ENCODE data around the gene LAMTOR4.
"Not testable (repeated sequence)": the region's sequence is repeated elsewhere in the genome, so short reads cannot be mapped to it uniquely, and the experiment has no call there.

Gene LAMTOR4

GRCh38 chr7:100122568-100122967 is 26.1 kb upstream of the LAMTOR4 start:
- no peak for DNase-seq (ENCODE audit: low read depth in 2 of 2)

GRCh38 chr7:100124301-100125230 is 24.2 kb upstream of the LAMTOR4 start:
- no peak for DNase-seq (ENCODE audit: low read depth in 2 of 2)

DNA sequence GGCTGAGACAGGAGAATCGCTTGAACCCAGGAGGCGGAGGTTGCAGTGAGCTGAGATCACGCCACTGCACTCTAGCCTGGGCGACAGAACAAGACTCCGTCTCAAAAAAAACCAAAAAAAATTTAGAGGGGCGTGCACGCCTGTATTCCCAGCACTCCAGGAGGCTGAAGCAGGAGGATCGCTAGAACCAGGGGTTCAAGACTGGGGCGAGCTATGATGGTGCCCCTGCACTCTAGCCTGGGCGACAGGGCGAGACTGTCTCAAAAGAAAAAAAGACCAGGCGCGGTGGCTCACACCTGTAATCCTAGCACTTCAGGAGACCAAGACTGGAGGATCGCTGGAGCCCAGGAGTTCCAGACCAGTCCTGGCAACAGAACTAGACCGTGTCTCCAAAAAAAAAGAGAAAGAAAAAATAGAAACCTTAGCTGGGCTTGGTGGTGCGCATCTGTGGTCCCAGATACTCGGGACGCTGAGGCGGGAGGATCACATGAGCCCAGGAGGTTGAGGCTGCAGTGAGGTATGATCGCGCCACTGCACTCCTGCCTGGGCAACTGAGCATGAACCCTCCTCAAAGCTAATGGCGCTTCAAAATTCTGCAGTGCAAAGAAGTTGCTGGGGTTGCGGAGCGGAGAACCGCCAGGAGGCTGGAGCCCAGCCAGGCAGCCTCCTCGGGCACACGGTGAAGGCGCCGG is 22.3 kb upstream of the LAMTOR4 start:
- DNase-seq (ENCODE audit: low read depth in 2 of 2): no peak

GRCh38 chr7:100126931-100127865 is 21.5 kb upstream of the LAMTOR4 start, which contains the start of gene MBLAC1:
Gene MBLAC1 (plus strand): TSS chr7:100126967. CDS start chr7:100127396, 429 bp downstream.
- DNase-seq (ENCODE audit: low read depth in 2 of 2): peak; percentile 83 to 91

- DNase-seq (ENCODE audit: low read depth in 2 of 2): no peak
Observed at GRCh38 chr7:100127866-100128636, 20.7 kb upstream of the LAMTOR4 start.

DNA sequence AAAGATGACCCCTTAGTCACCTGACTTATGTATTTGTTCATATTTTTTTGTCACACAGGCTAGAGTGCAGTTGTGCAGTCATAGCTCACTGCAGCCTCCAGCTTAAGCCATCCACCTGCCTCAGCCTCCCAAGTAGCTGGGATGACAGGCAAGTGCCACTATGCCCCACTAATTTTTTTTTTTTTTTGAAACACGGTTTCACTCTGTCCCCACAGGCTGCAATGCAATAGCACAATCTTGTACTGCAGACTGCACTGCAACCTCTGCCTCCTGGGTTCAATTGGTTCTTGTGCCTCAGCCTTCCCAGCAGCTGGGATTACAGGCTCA is 20.1 kb upstream of the LAMTOR4 start:
- DNase-seq (ENCODE audit: low read depth in 2 of 2): no peak

- DNase-seq (ENCODE audit: low read depth in 2 of 2): not testable (repeated sequence)
Observed at GRCh38 chr7:100130220-100130607, 18.5 kb upstream of the LAMTOR4 start.

DNA sequence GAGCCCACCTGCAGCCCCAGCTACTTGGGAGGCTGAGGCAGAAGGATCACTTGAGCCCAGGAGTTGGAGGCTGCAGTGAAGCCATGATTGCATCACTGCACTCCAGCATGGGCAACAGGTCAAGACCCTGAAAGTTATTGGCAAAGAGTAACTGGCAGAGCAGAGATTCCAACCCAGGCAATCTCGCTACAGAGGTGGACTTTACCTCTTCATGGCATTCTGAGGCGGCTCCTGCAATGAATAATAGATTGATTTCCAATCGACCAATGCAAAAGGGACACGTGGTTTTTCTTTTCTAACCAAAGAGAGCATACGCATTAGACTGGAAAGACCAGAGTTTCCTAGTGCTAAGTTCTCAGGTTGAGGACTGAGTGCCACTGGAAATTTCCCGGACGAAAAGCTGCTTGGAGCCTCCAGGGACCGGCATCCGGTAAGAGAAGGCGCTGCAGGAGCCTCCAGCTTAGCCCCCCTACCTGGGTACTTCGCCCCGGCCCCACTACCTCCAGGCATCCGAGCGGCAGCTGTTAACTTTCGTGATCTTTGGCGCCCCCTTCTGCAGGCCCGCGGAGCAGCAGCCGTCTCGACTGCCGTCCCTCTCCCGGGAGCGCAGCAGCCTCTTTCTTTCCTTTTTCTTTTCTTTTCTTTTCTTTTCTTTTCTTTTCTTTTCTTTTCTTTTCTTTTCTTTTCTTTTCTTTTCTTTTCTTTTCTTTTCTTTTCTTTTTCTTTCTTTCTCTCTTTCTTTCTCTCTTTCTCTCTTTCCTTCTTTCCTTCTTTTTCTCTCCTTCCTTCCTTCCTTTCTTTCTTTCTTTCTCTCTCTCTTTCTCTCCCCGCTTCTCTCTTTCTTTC is 17.9 kb upstream of the LAMTOR4 start:
- peak; percentile 66 to 83 for DNase-seq (ENCODE audit: low read depth in 2 of 2)

- no peak for DNase-seq (ENCODE audit: low read depth in 2 of 2)
Observed at GRCh38 chr7:100132126-100132525, 16.6 kb upstream of the LAMTOR4 start.

DNA sequence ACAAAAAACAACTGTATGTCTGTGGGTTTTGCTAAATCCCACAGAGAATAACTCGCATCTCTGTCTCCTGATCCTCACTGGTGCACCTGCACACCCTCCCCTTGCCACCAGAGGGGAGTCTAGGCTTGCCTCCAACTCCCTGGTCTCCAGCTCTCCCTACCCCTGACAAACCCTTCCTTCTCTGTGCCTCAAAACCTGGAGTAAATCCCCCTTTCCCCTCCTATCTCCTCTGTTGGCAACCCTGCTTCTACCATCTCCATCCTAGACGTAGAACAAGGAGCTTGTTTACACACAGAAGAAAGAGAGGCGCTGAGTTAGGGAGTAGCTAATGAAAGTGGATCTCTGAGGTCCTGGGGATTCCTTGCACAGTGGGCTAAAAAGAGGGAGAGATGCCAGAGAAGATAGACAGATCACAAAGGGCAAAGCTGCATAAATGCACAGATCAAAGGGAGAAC is 16.0 kb upstream of the LAMTOR4 start:
- peak; percentile 45 to 64 for DNase-seq (ENCODE audit: low read depth in 2 of 2)

- no peak for DNase-seq (ENCODE audit: low read depth in 2 of 2)
Observed at GRCh38 chr7:100137851-100138760, 10.6 kb upstream of the LAMTOR4 start.

DNA sequence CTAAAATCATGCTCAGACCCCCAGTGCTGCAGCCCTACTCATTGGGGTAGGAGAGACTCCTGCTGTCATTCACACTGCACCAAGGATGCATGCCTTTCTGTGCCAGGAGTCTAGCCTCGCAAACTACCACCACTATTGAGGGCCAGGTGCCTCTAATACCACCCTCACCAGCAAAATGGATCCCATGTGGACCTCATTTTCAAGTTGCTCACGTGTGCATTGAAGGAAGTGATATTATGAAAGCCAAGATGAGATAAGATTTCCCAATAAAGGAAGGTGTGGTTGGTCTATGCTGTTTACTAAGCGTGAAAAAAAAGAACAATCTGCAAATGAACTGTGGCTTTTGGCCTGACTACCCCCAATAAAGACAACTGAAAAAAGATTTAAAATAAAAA is 7.2 kb upstream of the LAMTOR4 start:
- DNase-seq (ENCODE audit: low read depth in 2 of 2): no peak

DNA sequence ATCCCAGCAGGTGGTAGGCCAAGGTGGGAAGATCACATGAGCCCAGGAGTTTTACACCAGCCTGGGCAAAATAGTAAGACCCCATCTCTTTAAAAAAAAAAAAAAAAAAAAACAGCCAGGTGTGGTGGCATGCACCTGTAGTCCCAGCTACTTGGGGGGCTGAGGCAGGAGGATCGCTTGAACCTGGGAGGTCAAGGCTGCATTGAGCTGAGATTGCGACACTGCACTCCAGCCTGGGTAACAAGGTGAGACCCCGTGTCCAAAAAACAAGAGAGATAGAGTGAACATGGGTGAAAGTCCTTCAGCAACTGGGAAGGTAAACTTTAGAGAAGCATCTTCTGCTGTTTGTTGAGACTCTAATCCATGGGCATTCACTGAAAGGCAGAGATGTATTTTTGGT is 6.3 kb upstream of the LAMTOR4 start:
- DNase-seq (ENCODE audit: low read depth in 2 of 2): no peak

DNA sequence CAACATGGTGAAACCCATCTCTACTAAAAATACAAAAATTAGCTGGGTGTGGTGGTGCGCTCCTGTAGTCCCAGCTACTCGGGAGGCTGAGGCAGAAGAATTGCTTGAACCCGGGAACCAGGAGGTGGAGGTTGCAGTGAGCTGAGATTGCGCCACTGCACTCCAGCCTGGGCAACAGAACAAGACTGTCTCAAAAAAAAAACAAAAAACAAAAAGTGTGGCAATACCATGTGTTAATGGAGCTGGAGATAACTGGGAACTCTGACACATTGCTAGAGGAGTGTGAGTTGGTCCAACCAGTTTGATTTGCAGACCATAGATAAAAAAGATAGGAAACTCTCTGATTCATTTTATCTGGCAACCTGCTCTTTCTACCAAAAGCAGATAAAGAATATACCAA is 2.4 kb upstream of the LAMTOR4 start:
- not testable (repeated sequence) for DNase-seq (ENCODE audit: low read depth in 2 of 2)

DNA sequence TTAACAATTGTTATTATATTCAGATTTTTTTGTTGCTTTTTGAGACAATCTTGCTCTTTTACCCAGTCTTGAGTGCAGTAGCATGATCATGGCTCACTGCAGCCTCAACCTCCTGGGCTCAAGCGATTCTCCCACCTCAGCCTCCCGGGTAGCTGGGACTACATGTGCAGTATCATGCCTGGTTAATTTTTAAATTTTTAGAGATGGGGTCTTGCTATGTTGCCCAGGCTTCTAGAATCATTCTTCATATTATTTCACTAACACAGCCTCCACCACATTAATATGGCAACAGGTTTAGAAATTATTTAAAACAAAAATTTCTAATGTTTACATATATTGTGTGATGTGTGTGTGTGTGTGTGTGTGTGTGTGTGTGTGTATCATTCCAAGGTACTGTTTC is 1.4 kb upstream of the LAMTOR4 start:
- no peak for DNase-seq (ENCODE audit: low read depth in 2 of 2)

- no peak for DNase-seq (ENCODE audit: low read depth in 2 of 2)
Observed at GRCh38 chr7:100148225-100148558, 526 bp upstream of the LAMTOR4 start.

DNA sequence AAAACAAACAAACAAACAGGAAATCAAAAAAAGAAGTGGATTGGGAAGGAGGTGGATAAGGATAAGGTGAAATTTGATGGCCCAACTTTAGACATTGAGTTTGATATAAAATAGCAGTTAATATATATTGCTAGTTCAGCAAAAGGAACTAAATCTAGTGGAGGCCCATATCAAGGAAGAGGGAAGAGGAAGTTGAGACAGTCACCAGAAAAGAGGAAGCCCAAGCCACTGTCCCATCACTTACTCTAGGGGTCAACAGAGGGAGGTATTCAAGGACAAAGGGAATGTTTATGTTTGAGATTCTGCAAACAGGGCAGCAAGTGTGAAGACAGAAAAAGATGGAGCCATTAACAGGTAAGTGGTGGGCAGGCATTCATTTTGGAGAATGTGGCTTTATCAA is 3.7 kb downstream of the LAMTOR4 start:
- no peak for DNase-seq (ENCODE audit: low read depth in 2 of 2)

- DNase-seq (ENCODE audit: low read depth in 2 of 2): no peak
Observed at GRCh38 chr7:100152937-100153666, 4.4 kb downstream of the LAMTOR4 start.
